HEK293T (cell line): Measurements from ENCODE around the gene FNDC3A.

Experiments used
- CTCF ChIA-PET: fragments of 350-600 bp; formaldehyde crosslinking; extraction: SDS; loops from one replicate; lab custom pipeline; 2021; ENCODE audit warnings: antibody characterized with exemption, inconsistent platforms; lab: Yijun Ruan, JAX
- POLR2A ChIA-PET: fragments of 350-600 bp; formaldehyde crosslinking; extraction: SDS; loops from one replicate; lab custom pipeline; 2020; ENCODE audit warnings: antibody characterized with exemption, inconsistent platforms; lab: Yijun Ruan, JAX
- DNase-seq: peaks from one replicate; pipeline ENCODE4 v3.0.0; 2012; ENCODE audit warnings: mixed read lengths; ENCODE audit errors: extremely low spot score
- ARNT ChIP-seq: fragments of 450-650 bp; IDR thresholded peaks from 2 replicates; pipeline ENCODE4 v1.6.1; 2017; ENCODE audit warnings: mild to moderate bottlenecking
- BHLHE40 ChIP-seq: fragments of 450-650 bp; IDR thresholded peaks from 2 replicates; pipeline ENCODE4 v1.6.1; 2016; ENCODE audit warnings: mild to moderate bottlenecking, moderate library complexity, borderline replicate concordance
- CTBP1 ChIP-seq: fragments of 450-650 bp; IDR thresholded peaks from 2 replicates; pipeline ENCODE4 v1.6.1; 2016; ENCODE audit warnings: borderline replicate concordance
- ELF4 ChIP-seq: fragments of 450-650 bp; IDR thresholded peaks from 2 replicates; pipeline ENCODE4 v1.6.1; 2017; ENCODE audit warnings: antibody characterized with exemption
- FOXA1 ChIP-seq: fragments of 450-650 bp; IDR thresholded peaks from 2 replicates; pipeline ENCODE4 v1.6.1; 2016; ENCODE audit warnings: mild to moderate bottlenecking
- FOXK2 ChIP-seq: fragments of 450-650 bp; IDR thresholded peaks from 2 replicates; pipeline ENCODE4 v1.6.1; 2016; ENCODE audit warnings: mild to moderate bottlenecking
- FOXM1 ChIP-seq: fragments of 450-650 bp; IDR thresholded peaks from 2 replicates; pipeline ENCODE4 v1.6.1; 2017; ENCODE audit warnings: mild to moderate bottlenecking, borderline replicate concordance
- HDGF ChIP-seq: fragments of 450-650 bp; IDR thresholded peaks from 2 replicates; pipeline ENCODE4 v1.6.1; 2017; ENCODE audit warnings: antibody characterized with exemption, borderline replicate concordance
- L3MBTL2 ChIP-seq: fragments of 450-650 bp; conservative IDR thresholded peaks from 2 replicates; pipeline ENCODE4 v1.6.1; 2016; ENCODE audit warnings: mild to moderate bottlenecking
- LEF1 ChIP-seq: fragments of 450-650 bp; IDR thresholded peaks from 2 replicates; pipeline ENCODE4 v1.6.1; 2017; ENCODE audit warnings: mild to moderate bottlenecking, borderline replicate concordance
- NFRKB ChIP-seq: fragments of 450-650 bp; IDR thresholded peaks from 2 replicates; pipeline ENCODE4 v1.6.1; 2016; ENCODE audit warnings: mild to moderate bottlenecking, moderate library complexity
- PKNOX1 ChIP-seq: fragments of 450-650 bp; IDR thresholded peaks from 2 replicates; pipeline ENCODE4 v1.6.1; 2016
- SP1 ChIP-seq: fragments of 450-650 bp; IDR thresholded peaks from 2 replicates; pipeline ENCODE4 v1.6.1; 2017
- SUZ12 ChIP-seq: fragments of 450-650 bp; IDR thresholded peaks from 2 replicates; pipeline ENCODE4 v1.6.1; 2016; ENCODE audit warnings: mild to moderate bottlenecking
- TARDBP ChIP-seq: fragments of 450-650 bp; IDR thresholded peaks from 2 replicates; pipeline ENCODE4 v1.6.1; 2016
- ZNF384 ChIP-seq: fragments of 450-650 bp; IDR thresholded peaks from 2 replicates; pipeline ENCODE4 v1.6.1; 2016

FNDC3A gene

GRCh38 chr13:48975856-48976575 lies at the start of gene FNDC3A:
Gene FNDC3A (plus strand): TSS chr13:48975912. CDS start chr13:49006191, 30,279 bp downstream.
- ChIA-PET POLR2A (interaction anchor here (0.6 to 1.9 kb wide), 9 partner anchors 18 to 160 kb away, joined by 3 to 5 read pairs (median 3); no protein-coding TSS in a partner anchor), CTCF (no interaction called here)
- TF ChIP-seq L3MBTL2: no peak; the same call in 1 of the 2 replicates
- TF ChIP-seq SP1: no peak
- TF ChIP-seq LEF1: no peak
- no peak for TF ChIP-seq FOXK2
- no peak for TF ChIP-seq PKNOX1
- DNase-seq: peak; percentile 71

- no peak for TF ChIP-seq FOXM1
- TF ChIP-seq FOXA1: no peak
- TF ChIP-seq ELF4: no peak
- no peak for TF ChIP-seq ZNF384
- no peak for TF ChIP-seq SP1
- TF ChIP-seq L3MBTL2: no peak
- no peak for TF ChIP-seq ARNT
- ChIA-PET CTCF (no interaction called here), POLR2A (no interaction called here)
- DNase-seq: no peak
These were observed 46.8 kb upstream of the FNDC3A start for GRCh38 chr13:48928757-48929430.

GRCh38 chr13:48930918-48931317 lies 44.8 kb upstream of the FNDC3A start:
- POLR2A ChIA-PET: no interaction called here
- no peak for DNase-seq
- TF ChIP-seq ARNT (no peak), BHLHE40 (no peak), CTBP1 (no peak), HDGF (no peak), NFRKB (no peak), FOXK2 (no peak), TARDBP (no peak)
- CTCF ChIA-PET: no interaction called here

- POLR2A ChIA-PET: no interaction called here
- no peak for DNase-seq
- CTCF ChIA-PET: no interaction called here
- no peak for TF ChIP-seq SP1
- TF ChIP-seq ELF4: no peak
- TF ChIP-seq SUZ12: no peak
- no peak for TF ChIP-seq BHLHE40
- no peak for TF ChIP-seq FOXK2
- TF ChIP-seq PKNOX1: no peak
- TF ChIP-seq TARDBP: no peak
- TF ChIP-seq HDGF: no peak
- no peak for TF ChIP-seq FOXM1
- TF ChIP-seq ZNF384: no peak
- no peak for TF ChIP-seq CTBP1
These were observed 37.3 kb upstream of the FNDC3A start for GRCh38 chr13:48938308-48938943.

- POLR2A ChIA-PET: interaction anchor here (1.1 kb wide), 1 partner anchor 36 kb away, joined by 3 read pairs; the partner anchor contains the start of gene FNDC3A
- DNase-seq: no peak
- TF ChIP-seq CTBP1: no peak
- no peak for TF ChIP-seq ELF4
- no peak for TF ChIP-seq FOXK2
- TF ChIP-seq HDGF: no peak
- TF ChIP-seq ZNF384: no peak
- TF ChIP-seq TARDBP: no peak
- TF ChIP-seq ARNT: no peak
- no peak for TF ChIP-seq BHLHE40
- TF ChIP-seq FOXM1: no peak
- TF ChIP-seq SUZ12: no peak
- no peak for TF ChIP-seq SP1
- TF ChIP-seq PKNOX1: no peak
- no peak for TF ChIP-seq LEF1
- TF ChIP-seq FOXA1: no peak
- no peak for TF ChIP-seq NFRKB
- TF ChIP-seq L3MBTL2: no peak
- CTCF ChIA-PET: no interaction called here
These were observed 36.0 kb upstream of the FNDC3A start for GRCh38 chr13:48939728-48940127.

GRCh38 chr13:48942131-48942530 lies 33.6 kb upstream of the FNDC3A start:
- TF ChIP-seq TARDBP: no peak
- TF ChIP-seq ARNT: no peak
- TF ChIP-seq LEF1: no peak
- TF ChIP-seq ELF4: no peak
- TF ChIP-seq NFRKB: no peak
- no peak for TF ChIP-seq SUZ12
- no peak for TF ChIP-seq PKNOX1
- TF ChIP-seq L3MBTL2: no peak
- no peak for TF ChIP-seq ZNF384
- TF ChIP-seq HDGF: no peak
- TF ChIP-seq CTBP1: no peak
- ChIA-PET POLR2A (no interaction called here), CTCF (no interaction called here)
- DNase-seq: no peak
